GM12878 (cell line): ENCODE measurements around the gene ARAP2.

Source experiments
- CBFB ChIP-seq: IDR thresholded peaks from 2 replicates; pipeline ENCODE4 v1.6.1; 2016; ENCODE audit warnings: antibody characterized with exemption, low read depth
- CTCF ChIP-seq, 3 experiments: IDR thresholded peaks in 2 of 3; conservative IDR thresholded peaks in 1 of 3; 2 replicates each; pipeline ENCODE4 v1.5.1; 2011; ENCODE audit warnings: low read depth in 3 of 3, low read length in 3 of 3, mild to moderate bottlenecking in 3 of 3, control low read depth in 2 of 3, moderate library complexity in 2 of 3, inconsistent platforms in 1 of 3, mixed read lengths in 1 of 3; ENCODE audit not compliant: control insufficient read depth in 2 of 3, insufficient read depth in 1 of 3; ENCODE audit errors: extremely low read depth in 1 of 3
- EP300 ChIP-seq, 2 experiments: fragments of 150-350 bp in 1 of 2; IDR thresholded peaks; 2 replicates each; pipeline ENCODE4 v1.6.1; 2011 to 2012; ENCODE audit warnings: low read depth in 2 of 2, low read length in 2 of 2, borderline replicate concordance in 1 of 2, improper control_type of control experiment in 1 of 2, inconsistent platforms in 1 of 2; ENCODE audit not compliant: control insufficient read depth in 1 of 2
- MAX ChIP-seq: IDR thresholded peaks from 2 replicates; pipeline ENCODE4 v1.6.1; 2012; ENCODE audit warnings: low read depth, low read length, improper control_type of control experiment
- MXI1 ChIP-seq: fragments of 150-350 bp; IDR thresholded peaks from 2 replicates; pipeline ENCODE4 v1.6.1; 2011; ENCODE audit warnings: low read depth, mild to moderate bottlenecking, inconsistent platforms, low read length, improper control_type of control experiment
- POLR2AphosphoS5 ChIP-seq: IDR thresholded peaks from 2 replicates; pipeline ENCODE4 v1.6.1; 2011; ENCODE audit warnings: mild to moderate bottlenecking, low read length, inconsistent platforms
- PRDM15 ChIP-seq: fragments of 450-650 bp; formaldehyde crosslinking; IDR thresholded peaks from 2 replicates; pipeline ENCODE4 v1.4.0; 2020; ENCODE audit warnings: mild to moderate bottlenecking, moderate library complexity
- RAD51 ChIP-seq: fragments of 450-650 bp; IDR thresholded peaks from 2 replicates; pipeline ENCODE4 v1.6.1; 2016; ENCODE audit warnings: moderate library complexity, mild to moderate bottlenecking, inconsistent platforms
- SMARCA5 ChIP-seq: fragments of 450-650 bp; IDR thresholded peaks from 2 replicates; pipeline ENCODE4 v1.6.1; 2017; ENCODE audit warnings: mild to moderate bottlenecking
- SMC3 ChIP-seq: IDR thresholded peaks from 2 replicates; pipeline ENCODE4 v1.6.1; 2011; ENCODE audit warnings: low read length, improper control_type of control experiment, borderline replicate concordance
- SRF ChIP-seq, 2 experiments: IDR thresholded peaks; 2 replicates each; pipeline ENCODE4 v1.6.1; 2011; ENCODE audit warnings: low read depth in 2 of 2, low read length in 2 of 2, mild to moderate bottlenecking in 1 of 2, moderate library complexity in 1 of 2
- ZNF384 ChIP-seq: IDR thresholded peaks from 2 replicates; pipeline ENCODE4 v1.6.1; 2012; ENCODE audit warnings: low read depth, mild to moderate bottlenecking, low read length, improper control_type of control experiment, borderline replicate concordance
- ZNF687 ChIP-seq: fragments of 450-650 bp; IDR thresholded peaks from 2 replicates; pipeline ENCODE4 v1.6.1; 2017; ENCODE audit warnings: mild to moderate bottlenecking, moderate library complexity

- TF ChIP-seq SMC3 (no peak), CTCF (IDR thresholded peaks at IDR 0.05 in 2 of 3, conservative IDR thresholded peaks at IDR 0.05 in 1 of 3; ENCODE audit: control insufficient read depth in 2 of 3, extremely low read depth in 1 of 3, insufficient read depth in 1 of 3, low read depth in 3 of 3, low read length in 3 of 3) (no peak), SRF (IDR thresholded peaks at IDR 0.05; ENCODE audit: low read depth in 2 of 2, low read length in 2 of 2) (no peak), ZNF687 (no peak), RAD51 (no peak), SMARCA5 (no peak), MXI1 (no peak), MAX (no peak), ZNF384 (no peak), EP300 (IDR thresholded peaks at IDR 0.05; ENCODE audit: borderline replicate concordance in 1 of 2, control insufficient read depth in 1 of 2, low read depth in 2 of 2, low read length in 2 of 2) (no peak), PRDM15 (CRISPR knock-in tag) (no peak), CBFB (no peak), POLR2AphosphoS5 (no peak)
Observed at GRCh38 chr4:36043901-36044300, 200.4 kb downstream of the ARAP2 start.
